ENCODE data around the gene PKIG. TPM values are rescaled to one million over a fixed set of nuclear protein-coding genes. Genes with fewer than 3 reads are reported as not detected.

The PKIG gene
- total RNA-seq, 1 experiment from 2014 or later: 27.0 TPM

DNA sequence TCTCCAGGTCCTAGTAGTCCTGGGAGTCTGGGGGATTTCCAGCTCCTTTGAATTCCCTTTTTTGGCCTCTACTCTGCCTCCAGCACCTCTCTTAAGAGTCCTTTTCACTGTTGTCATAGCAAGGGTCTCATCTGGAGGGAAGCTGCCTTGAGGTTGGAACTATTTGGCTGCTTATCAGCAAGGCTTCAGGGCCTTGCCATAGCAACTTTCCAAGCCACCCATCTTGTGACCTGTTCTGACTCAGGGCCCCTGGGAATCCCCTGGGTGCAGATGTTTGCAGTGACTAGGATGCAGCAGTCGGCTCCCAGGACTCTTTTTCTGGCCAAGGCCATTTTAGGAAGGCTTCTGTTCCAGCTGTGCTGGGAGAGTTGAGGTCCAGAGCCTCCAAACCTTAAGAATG, 12.4 kb downstream of the PKIG start:
- H3K27ac Mint-ChIP-seq: peak overlapping the region in 1 of 3 experiments; percentile 73; a peak in 1 of 7 replicates
- Histone ChIP-seq H4K91ac (ENCODE audit: insufficient read length, low read depth, low read length) (no peak overlapping the region), H4K5ac (ENCODE audit: insufficient read length, low read depth, low read length) (no peak overlapping the region), H3K27ac (ENCODE audit: insufficient read length, low read depth, low read length) (no peak overlapping the region), H3K79me1 (ENCODE audit: insufficient read depth, low read depth, low read length, poor library complexity, severe bottlenecking) (no peaks in the 10 kb centered on the region), H2BK12ac (ENCODE audit: insufficient read length, low read depth, low read length) (no peak overlapping the region), H2BK120ac (ENCODE audit: low read depth, low read length, poor library complexity, severe bottlenecking) (no peak overlapping the region), H3K79me2 (ENCODE audit: insufficient read depth, low read length) (no peaks in the 10 kb centered on the region), H3K18ac (ENCODE audit: insufficient read length, low read depth, low read length) (no peak overlapping the region), H4K8ac (replicated peaks; ENCODE audit: insufficient read length, low read depth, low read length) (no peak overlapping the region), H2AFZ (ENCODE audit: low read length) (no peak overlapping the region), H3K23ac (ENCODE audit: insufficient read length, low read depth, low read length) (no peak overlapping the region), H2BK5ac (ENCODE audit: insufficient read length, low read length) (no peak overlapping the region), H2AK5ac (ENCODE audit: insufficient read length, low read length) (no peak overlapping the region), H3K23me2 (ENCODE audit: insufficient read length, low read depth, low read length, poor library complexity, severe bottlenecking) (no peaks in the 10 kb centered on the region), H2BK20ac (ENCODE audit: low read depth, low read length, poor library complexity, severe bottlenecking) (no peak overlapping the region), H3K14ac (ENCODE audit: insufficient read depth, low read length) (no peak overlapping the region), H3K27me3 (ENCODE audit: insufficient read depth, low read length) (no peaks in the 10 kb centered on the region), H4K20me1 (ENCODE audit: control insufficient read depth, insufficient read depth, insufficient read length) (no peaks in the 10 kb centered on the region), H3K56ac (ENCODE audit: insufficient read length, low read depth, low read length) (no peak overlapping the region), H3K4me1 (ENCODE audit: insufficient read depth, low read length) (peaks cover 8% of the 10 kb centered on the region; the same call in 1 of the 2 replicates), H3T11ph (ENCODE audit: low read length) (no peak overlapping the region), H3K9ac (ENCODE audit: extremely low read depth, insufficient read length, low read length) (no peak overlapping the region), H3K4ac (ENCODE audit: low read depth, low read length) (no peak overlapping the region), H2BK15ac (ENCODE audit: low read depth, low read length) (no peak overlapping the region), H3K4me2 (ENCODE audit: insufficient read depth, insufficient read length, low read length) (no peak overlapping the region), H3K9me3 (ENCODE audit: control insufficient read depth, low read depth, low read length) (no peaks in the 10 kb centered on the region)
- peaks cover 39 to 52% of the 10 kb centered on the region in 2 experiments for H3K4me1 Mint-ChIP-seq
- H3K27me3 Mint-ChIP-seq (ENCODE audit: low read depth): no peaks in the 10 kb centered on the region
- TF ChIP-seq, protein P1, sequence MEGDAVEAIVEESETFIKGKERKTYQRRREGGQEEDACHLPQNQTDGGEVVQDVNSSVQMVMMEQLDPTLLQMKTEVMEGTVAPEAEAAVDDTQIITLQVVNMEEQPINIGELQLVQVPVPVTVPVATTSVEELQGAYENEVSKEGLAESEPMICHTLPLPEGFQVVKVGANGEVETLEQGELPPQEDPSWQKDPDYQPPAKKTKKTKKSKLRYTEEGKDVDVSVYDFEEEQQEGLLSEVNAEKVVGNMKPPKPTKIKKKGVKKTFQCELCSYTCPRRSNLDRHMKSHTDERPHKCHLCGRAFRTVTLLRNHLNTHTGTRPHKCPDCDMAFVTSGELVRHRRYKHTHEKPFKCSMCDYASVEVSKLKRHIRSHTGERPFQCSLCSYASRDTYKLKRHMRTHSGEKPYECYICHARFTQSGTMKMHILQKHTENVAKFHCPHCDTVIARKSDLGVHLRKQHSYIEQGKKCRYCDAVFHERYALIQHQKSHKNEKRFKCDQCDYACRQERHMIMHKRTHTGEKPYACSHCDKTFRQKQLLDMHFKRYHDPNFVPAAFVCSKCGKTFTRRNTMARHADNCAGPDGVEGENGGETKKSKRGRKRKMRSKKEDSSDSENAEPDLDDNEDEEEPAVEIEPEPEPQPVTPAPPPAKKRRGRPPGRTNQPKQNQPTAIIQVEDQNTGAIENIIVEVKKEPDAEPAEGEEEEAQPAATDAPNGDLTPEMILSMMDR (conservative IDR thresholded peaks at IDR 0.05): no peak
- no CpG with 5 or more reads among the region's 1 CpG for WGBS (ENCODE audit: extremely low coverage, insufficient read length, low lambda C conversion rate)
- DNase-seq: no peak
- H3K4me3 Mint-ChIP-seq: no peak overlapping the region
- H3K36me3 Mint-ChIP-seq (ENCODE audit: insufficient read depth in 1 of 3, low read depth in 3 of 3): peaks cover 0 to 7% (median 4%) of the 10 kb centered on the region in 3 experiments; a peak in 3 of 7 replicates
- H3K9me3 Mint-ChIP-seq: no peaks in the 10 kb centered on the region
